HepG2 (cell line): ENCODE measurements around the gene ICAM3. TPM values are rescaled to one million over a fixed set of nuclear protein-coding genes. Genes with fewer than 3 reads are reported as not detected.

Experiments used
- ARHGAP35 ChIP-seq: sonication (generic); formaldehyde crosslinking; IDR thresholded peaks from 2 replicates; pipeline ENCODE4 v1.9.0; 2022; ENCODE audit warnings: mild to moderate bottlenecking, inconsistent platforms, moderate library complexity, missing genetic modification reagents, borderline replicate concordance
- ARNTL ChIP-seq: sonication (generic); formaldehyde crosslinking; IDR thresholded peaks from 2 replicates; pipeline ENCODE4 v1.4.0; 2020; ENCODE audit warnings: mild to moderate bottlenecking, missing genetic modification reagents
- CSRNP2 ChIP-seq: sonication (generic); formaldehyde crosslinking; conservative IDR thresholded peaks from 2 replicates; pipeline ENCODE4 v1.8.0; 2022; ENCODE audit warnings: low read depth, missing genetic modification reagents
- HDAC1 ChIP-seq: sonication (generic); formaldehyde crosslinking; IDR thresholded peaks from 2 replicates; pipeline ENCODE4 v1.5.1; 2020; ENCODE audit warnings: mild to moderate bottlenecking, missing genetic modification reagents
- MEF2D ChIP-seq: sonication (generic); formaldehyde crosslinking; IDR thresholded peaks from 2 replicates; pipeline ENCODE4 v1.5.1; 2020; ENCODE audit warnings: mild to moderate bottlenecking, missing genetic modification reagents
- NCOA2 ChIP-seq: sonication (generic); formaldehyde crosslinking; IDR thresholded peaks from 2 replicates; pipeline ENCODE4 v1.8.0; 2022; ENCODE audit warnings: inconsistent platforms
- RBFOX2 ChIP-seq: fragments of 200-400 bp; formaldehyde crosslinking; IDR thresholded peaks from 2 replicates; pipeline ENCODE4 v1.6.1; 2017; ENCODE audit warnings: low read depth, mild to moderate bottlenecking, low read length
- SRSF1 ChIP-seq: fragments of 200-400 bp; formaldehyde crosslinking; optimal IDR thresholded peaks from 2 replicates; pipeline ENCODE3; 2017; ENCODE audit warnings: mild to moderate bottlenecking, low read depth, low read length, moderate library complexity
- TARDBP ChIP-seq: sonication (generic); formaldehyde crosslinking; IDR thresholded peaks from 2 replicates; pipeline ENCODE4 v1.8.0; 2022; ENCODE audit warnings: mild to moderate bottlenecking, missing genetic modification reagents
- ZNF136 ChIP-seq: sonication (generic); formaldehyde crosslinking; IDR thresholded peaks from 2 replicates; pipeline ENCODE4 v1.8.1; 2022; ENCODE audit warnings: low read depth, mild to moderate bottlenecking, moderate library complexity, missing genetic modification reagents
- ZNF329 ChIP-seq: sonication (generic); formaldehyde crosslinking; IDR thresholded peaks from 2 replicates; pipeline ENCODE4 v1.9.0; 2021; ENCODE audit warnings: low read depth, mild to moderate bottlenecking, missing genetic modification reagents
- ZNF432 ChIP-seq: sonication (generic); formaldehyde crosslinking; IDR thresholded peaks from 2 replicates; pipeline ENCODE4 v1.5.0; 2020; ENCODE audit warnings: missing genetic modification reagents, mild to moderate bottlenecking, borderline replicate concordance
- ZNF451 ChIP-seq: sonication (generic); formaldehyde crosslinking; IDR thresholded peaks from 2 replicates; pipeline ENCODE4 v1.5.0; 2020; ENCODE audit warnings: mild to moderate bottlenecking, missing genetic modification reagents
- ZNF747 ChIP-seq: sonication (generic); formaldehyde crosslinking; IDR thresholded peaks from 2 replicates; pipeline ENCODE4 v1.8.1; 2023; ENCODE audit warnings: missing genetic modification reagents, mild to moderate bottlenecking, borderline replicate concordance
- polyA plus RNA-seq, 8 experiments: library from polyadenylated mRNA; depleted of rRNA in 3 of 8; stranded (reverse) in 7 of 8; unstranded in 1 of 8; fragments of >200 nt; fragmentation: Illumina TruSeq in 4 of 8; extraction: Trizol in 4 of 8; gene quantifications; 2 replicates each; pipeline versions ENCODE4 v1.2.1 to v1.2.3, GENCODE V29; 2011 to 2016; ENCODE audit warnings: low read depth in 4 of 8, missing spikeins in 1 of 8, mixed read lengths in 1 of 8; ENCODE audit not compliant: insufficient read depth in 1 of 8
- total RNA-seq, 5 experiments: library from RNA; depleted of rRNA; stranded (reverse); fragments of >200 nt; fragmentation: Illumina TruSeq; extraction: Trizol; gene quantifications; 2 replicates each; pipeline ENCODE4 v1.2.3, GENCODE V29; 2016; ENCODE audit warnings: low read depth in 1 of 5
- TF ChIP-seq, protein P1 (sequence below): sonication (generic); formaldehyde crosslinking; IDR thresholded peaks from 2 replicates; pipeline ENCODE4 v1.8.0; 2022; ENCODE audit warnings: missing genetic modification reagents, mild to moderate bottlenecking, moderate library complexity, borderline replicate concordance
- TF ChIP-seq, protein P2 (sequence below): IDR thresholded peaks from 2 replicates; pipeline ENCODE4 v1.4.0; 2020; ENCODE audit warnings: mild to moderate bottlenecking, missing genetic modification reagents
- TF ChIP-seq, protein P3 (sequence below): IDR thresholded peaks from 2 replicates; pipeline ENCODE4 v1.6.1; 2016; ENCODE audit warnings: missing biosample characterization, missing genetic modification reagents, low read depth
- TF ChIP-seq, protein P4 (sequence below): sonication (generic); formaldehyde crosslinking; IDR thresholded peaks from 2 replicates; pipeline ENCODE4 v1.5.0; 2020; ENCODE audit warnings: missing genetic modification reagents

ICAM3 gene
- total and polyA plus RNA-seq, 2 of the 13 experiments (the other 11 are each of a cell fraction or from before 2014, with no cell fraction given): 14.1 to 21.0 TPM

GRCh38 chr19:10315335-10316214, 23.8 kb downstream of the ICAM3 start, which contains the start of gene FDX2 (continued):
- TF ChIP-seq, protein P1, sequence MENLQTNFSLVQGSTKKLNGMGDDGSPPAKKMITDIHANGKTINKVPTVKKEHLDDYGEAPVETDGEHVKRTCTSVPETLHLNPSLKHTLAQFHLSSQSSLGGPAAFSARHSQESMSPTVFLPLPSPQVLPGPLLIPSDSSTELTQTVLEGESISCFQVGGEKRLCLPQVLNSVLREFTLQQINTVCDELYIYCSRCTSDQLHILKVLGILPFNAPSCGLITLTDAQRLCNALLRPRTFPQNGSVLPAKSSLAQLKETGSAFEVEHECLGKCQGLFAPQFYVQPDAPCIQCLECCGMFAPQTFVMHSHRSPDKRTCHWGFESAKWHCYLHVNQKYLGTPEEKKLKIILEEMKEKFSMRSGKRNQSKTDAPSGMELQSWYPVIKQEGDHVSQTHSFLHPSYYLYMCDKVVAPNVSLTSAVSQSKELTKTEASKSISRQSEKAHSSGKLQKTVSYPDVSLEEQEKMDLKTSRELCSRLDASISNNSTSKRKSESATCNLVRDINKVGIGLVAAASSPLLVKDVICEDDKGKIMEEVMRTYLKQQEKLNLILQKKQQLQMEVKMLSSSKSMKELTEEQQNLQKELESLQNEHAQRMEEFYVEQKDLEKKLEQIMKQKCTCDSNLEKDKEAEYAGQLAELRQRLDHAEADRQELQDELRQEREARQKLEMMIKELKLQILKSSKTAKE (CRISPR knock-in tag): no peak
- TF ChIP-seq ZNF451 (CRISPR knock-in tag) (no peak), HDAC1 (CRISPR knock-in tag) (peak; percentile 77), ARNTL (CRISPR knock-in tag) (no peak; the same call in none of the 2 replicates), CSRNP2 (CRISPR knock-in tag) (no peak), ZNF329 (no peak), TARDBP (CRISPR knock-in tag) (0 out of 2 replicates have a peak, but pooled peaks have one; percentile 68), RBFOX2 (peak; percentile 85), ZNF432 (CRISPR knock-in tag) (no peak), MEF2D (0 out of 2 replicates have a peak, but pooled peaks have one; percentile 21), SRSF1 (peak; percentile 15), ARHGAP35 (no peak), ZNF747 (CRISPR knock-in tag) (peak; percentile 63; the same call in 1 of the 2 replicates), NCOA2 (no peak; the same call in 1 of the 2 replicates), ZNF136 (CRISPR knock-in tag) (no peak)
- TF ChIP-seq, protein P2, sequence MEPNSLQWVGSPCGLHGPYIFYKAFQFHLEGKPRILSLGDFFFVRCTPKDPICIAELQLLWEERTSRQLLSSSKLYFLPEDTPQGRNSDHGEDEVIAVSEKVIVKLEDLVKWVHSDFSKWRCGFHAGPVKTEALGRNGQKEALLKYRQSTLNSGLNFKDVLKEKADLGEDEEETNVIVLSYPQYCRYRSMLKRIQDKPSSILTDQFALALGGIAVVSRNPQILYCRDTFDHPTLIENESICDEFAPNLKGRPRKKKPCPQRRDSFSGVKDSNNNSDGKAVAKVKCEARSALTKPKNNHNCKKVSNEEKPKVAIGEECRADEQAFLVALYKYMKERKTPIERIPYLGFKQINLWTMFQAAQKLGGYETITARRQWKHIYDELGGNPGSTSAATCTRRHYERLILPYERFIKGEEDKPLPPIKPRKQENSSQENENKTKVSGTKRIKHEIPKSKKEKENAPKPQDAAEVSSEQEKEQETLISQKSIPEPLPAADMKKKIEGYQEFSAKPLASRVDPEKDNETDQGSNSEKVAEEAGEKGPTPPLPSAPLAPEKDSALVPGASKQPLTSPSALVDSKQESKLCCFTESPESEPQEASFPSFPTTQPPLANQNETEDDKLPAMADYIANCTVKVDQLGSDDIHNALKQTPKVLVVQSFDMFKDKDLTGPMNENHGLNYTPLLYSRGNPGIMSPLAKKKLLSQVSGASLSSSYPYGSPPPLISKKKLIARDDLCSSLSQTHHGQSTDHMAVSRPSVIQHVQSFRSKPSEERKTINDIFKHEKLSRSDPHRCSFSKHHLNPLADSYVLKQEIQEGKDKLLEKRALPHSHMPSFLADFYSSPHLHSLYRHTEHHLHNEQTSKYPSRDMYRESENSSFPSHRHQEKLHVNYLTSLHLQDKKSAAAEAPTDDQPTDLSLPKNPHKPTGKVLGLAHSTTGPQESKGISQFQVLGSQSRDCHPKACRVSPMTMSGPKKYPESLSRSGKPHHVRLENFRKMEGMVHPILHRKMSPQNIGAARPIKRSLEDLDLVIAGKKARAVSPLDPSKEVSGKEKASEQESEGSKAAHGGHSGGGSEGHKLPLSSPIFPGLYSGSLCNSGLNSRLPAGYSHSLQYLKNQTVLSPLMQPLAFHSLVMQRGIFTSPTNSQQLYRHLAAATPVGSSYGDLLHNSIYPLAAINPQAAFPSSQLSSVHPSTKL (CRISPR knock-in tag): peak; percentile 47; the same call in 1 of the 2 replicates
- TF ChIP-seq, protein P3, sequence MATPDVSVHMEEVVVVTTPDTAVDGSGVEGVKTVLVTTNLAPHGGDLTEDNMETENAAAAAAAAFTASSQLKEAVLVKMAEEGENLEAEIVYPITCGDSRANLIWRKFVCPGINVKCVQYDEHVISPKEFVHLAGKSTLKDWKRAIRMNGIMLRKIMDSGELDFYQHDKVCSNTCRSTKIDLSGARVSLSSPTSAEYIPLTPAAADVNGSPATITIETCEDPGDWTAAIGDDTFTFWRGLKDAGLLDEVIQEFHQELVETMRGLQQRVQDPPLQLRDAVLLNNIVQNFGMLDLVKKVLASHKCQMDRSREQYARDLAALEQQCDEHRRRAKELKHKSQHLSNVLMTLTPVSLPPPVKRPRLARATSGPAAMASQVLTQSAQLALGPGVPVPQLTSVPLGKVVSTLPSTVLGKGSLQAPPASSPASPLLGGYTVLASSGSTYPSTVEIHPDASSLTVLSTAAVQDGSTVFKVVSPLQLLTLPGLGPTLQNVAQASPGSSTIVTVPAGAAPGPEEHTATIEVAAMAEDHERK: no peak
- TF ChIP-seq, protein P4, sequence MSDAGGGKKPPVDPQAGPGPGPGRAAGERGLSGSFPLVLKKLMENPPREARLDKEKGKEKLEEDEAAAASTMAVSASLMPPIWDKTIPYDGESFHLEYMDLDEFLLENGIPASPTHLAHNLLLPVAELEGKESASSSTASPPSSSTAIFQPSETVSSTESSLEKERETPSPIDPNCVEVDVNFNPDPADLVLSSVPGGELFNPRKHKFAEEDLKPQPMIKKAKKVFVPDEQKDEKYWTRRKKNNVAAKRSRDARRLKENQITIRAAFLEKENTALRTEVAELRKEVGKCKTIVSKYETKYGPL (CRISPR knock-in tag): no peak
